Right lobe of liver (tissue), 6 donors: ENCODE results near the gene LHX2. TPM values are rescaled to one million over a fixed set of nuclear protein-coding genes. Genes with fewer than 3 reads are reported as not detected.

ENCODE experiments used
- ATAC-seq, 4 donors: fragments of 200-7000 bp; cut with Tn5 transposase; one replicate each; pipeline ENCODE4 v1.9.1; 2020; ENCODE audit warnings: mild to moderate bottlenecking in 4 of 4, moderate library complexity in 4 of 4
- DNase-seq, 3 donors: peaks; one replicate each; pipeline ENCODE4 v3.0.0-alpha.2; 2020
- H3K27ac ChIP-seq, 3 donors: fragments of 200-600 bp; one replicate each; pipeline ENCODE4 v1.8.0; 2022
- H3K27me3 ChIP-seq, 2 donors: fragments of 200-600 bp; one replicate each; pipeline ENCODE4 v1.8.0; 2022
- H3K36me3 ChIP-seq, 4 donors: fragments of 200-600 bp; sonication (generic) in 1 of 4; one replicate each; pipeline versions ENCODE4 v1.5.1 to v1.8.0; 2017 to 2022; ENCODE audit warnings: control low read depth in 1 of 4
- H3K4me1 ChIP-seq, 4 donors: fragments of 200-600 bp; sonication (generic) in 1 of 4; one replicate each; pipeline versions ENCODE4 v1.5.1 to v1.8.0; 2017 to 2022; ENCODE audit warnings: control low read depth in 1 of 4
- H3K4me3 ChIP-seq, 3 donors: fragments of 200-600 bp; one replicate each; pipeline ENCODE4 v1.8.0; 2022
- H3K9me3 ChIP-seq, 4 donors: fragments of 200-600 bp; sonication (generic) in 1 of 4; one replicate each; pipeline versions ENCODE4 v1.5.1 to v1.8.0; 2017 to 2022; ENCODE audit warnings: control low read depth in 1 of 4
- POLR2A ChIP-seq: fragments of 450-650 bp; IDR thresholded peaks from one replicate; pipeline ENCODE4 v1.6.1; 2017; ENCODE audit warnings: antibody characterized with exemption, mild to moderate bottlenecking
- WGBS: methylation state at CpG from one replicate; pipeline ENCODE4 v1.1.6; 2018; ENCODE audit warnings: low coverage, low lambda C conversion rate; ENCODE audit not compliant: insufficient coverage; ENCODE audit errors: missing lambda C conversion rate; 5-methylcytosine and 5-hydroxymethylcytosine counted together
- intact Hi-C, 2 donors: fragments of 100-400 bp; cut with DNase I; formaldehyde crosslinking; loops; one replicate each; pipeline versions ENCODE4 v1.11.2 to v1.14.1; 2022
- total RNA-seq, 6 experiments: library from RNA; depleted of rRNA in 2 of 6; stranded (reverse); fragments of >200 nt in 2 of 6; fragmentation: NEBNext Ultra II Directional in 3 of 6; extraction: Animal tissue kit (Norgen Biotek cat#: 25700) in 3 of 6; gene quantifications; one replicate each; pipeline versions ENCODE4 v1.1.0 to v1.2.4, GENCODE V29; 2016 to 2023
- TF ChIP-seq, protein P1 (sequence below), 4 donors: fragments of 200-600 bp in 3 of 4; fragments of 450-650 bp in 1 of 4; IDR thresholded peaks; one replicate each; pipeline versions ENCODE4 v1.5.1 to v1.8.0; 2016 to 2022; ENCODE audit warnings: antibody characterized with exemption in 4 of 4, mild to moderate bottlenecking in 2 of 4
- donor health status: DM: no; HTN: yes; CAD: no.
- donor health status: DM: no; HTN: no; CAD: no.
- donor health status: DM: no; HTN: no; CAD: no.
- donor health status: DM: no; HTN: yes; CAD: no.
- donor health status: DM: no; HTN: yes; CAD: no.

LHX2 gene
- total RNA-seq, 6 experiments from 2014 or later, result 0.64 to 5.0 (median 3.0) TPM

GRCh38 chr9:124046189-124046588, 34.6 kb downstream of the LHX2 start:
- Histone ChIP-seq H3K4me3 (no peak overlapping the region), H3K27me3 (no peaks in the 10 kb centered on the region)

DNA sequence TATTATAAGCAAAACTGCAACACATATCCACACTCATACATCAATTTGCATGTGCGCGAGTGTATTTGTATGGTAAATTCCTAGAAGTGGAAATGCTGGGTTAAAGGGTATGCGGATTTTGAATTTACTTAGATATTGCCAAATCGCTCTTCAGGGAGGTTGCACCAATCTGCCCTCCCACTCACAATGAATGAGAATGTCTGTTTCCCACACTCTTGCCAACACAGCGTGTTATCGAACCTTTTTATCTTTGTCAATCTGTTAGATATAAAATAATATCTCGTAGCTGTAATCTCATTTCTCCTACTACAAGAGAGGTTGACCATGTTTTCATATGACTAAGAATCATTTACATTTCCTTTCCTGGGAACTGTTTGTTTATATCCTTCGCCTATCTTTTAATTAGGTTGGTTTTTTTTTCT, 35.7 kb downstream of the LHX2 start:
- Histone ChIP-seq H3K27me3 (no peaks in the 10 kb centered on the region), H3K27ac (no peak overlapping the region), H3K4me1 (peaks cover 0 to 11% (median 2%) of the 10 kb centered on the region in 4 donors), H3K9me3 (no peaks in the 10 kb centered on the region), H3K4me3 (no peak overlapping the region), H3K36me3 (no peaks in the 10 kb centered on the region)
- peak in 2 of 4 donors; percentile 34 to 60 for ATAC-seq
- 27% methylated on average over 8 of the region's 8 CpGs for WGBS
- intact Hi-C loops, result loop anchor here (10.0 kb wide), 3 partner anchors 322 to 502 kb away; no protein-coding TSS in a partner anchor
- no peak for DNase-seq
- TF ChIP-seq, protein P1, sequence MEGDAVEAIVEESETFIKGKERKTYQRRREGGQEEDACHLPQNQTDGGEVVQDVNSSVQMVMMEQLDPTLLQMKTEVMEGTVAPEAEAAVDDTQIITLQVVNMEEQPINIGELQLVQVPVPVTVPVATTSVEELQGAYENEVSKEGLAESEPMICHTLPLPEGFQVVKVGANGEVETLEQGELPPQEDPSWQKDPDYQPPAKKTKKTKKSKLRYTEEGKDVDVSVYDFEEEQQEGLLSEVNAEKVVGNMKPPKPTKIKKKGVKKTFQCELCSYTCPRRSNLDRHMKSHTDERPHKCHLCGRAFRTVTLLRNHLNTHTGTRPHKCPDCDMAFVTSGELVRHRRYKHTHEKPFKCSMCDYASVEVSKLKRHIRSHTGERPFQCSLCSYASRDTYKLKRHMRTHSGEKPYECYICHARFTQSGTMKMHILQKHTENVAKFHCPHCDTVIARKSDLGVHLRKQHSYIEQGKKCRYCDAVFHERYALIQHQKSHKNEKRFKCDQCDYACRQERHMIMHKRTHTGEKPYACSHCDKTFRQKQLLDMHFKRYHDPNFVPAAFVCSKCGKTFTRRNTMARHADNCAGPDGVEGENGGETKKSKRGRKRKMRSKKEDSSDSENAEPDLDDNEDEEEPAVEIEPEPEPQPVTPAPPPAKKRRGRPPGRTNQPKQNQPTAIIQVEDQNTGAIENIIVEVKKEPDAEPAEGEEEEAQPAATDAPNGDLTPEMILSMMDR (IDR thresholded peaks at IDR 0.05), result no peak

More at GRCh38 chr9:124046189-124046588, 34.6 kb downstream of the LHX2 start:
- 50% methylated on average over 10 of the region's 10 CpGs for WGBS
- no peak for DNase-seq
- Histone ChIP-seq H3K27ac (no peak overlapping the region), H3K9me3 (no peaks in the 10 kb centered on the region), H3K4me1 (peaks cover 0 to 12% (median 2%) of the 10 kb centered on the region in 4 donors), H3K36me3 (no peaks in the 10 kb centered on the region)
- no peak for ATAC-seq
- intact Hi-C loops, result loop anchor here (10.0 kb wide), 3 partner anchors 321 to 501 kb away; no protein-coding TSS in a partner anchor
- no peak for TF ChIP-seq POLR2A
- TF ChIP-seq, protein P1 (IDR thresholded peaks at IDR 0.05), result no peak

DNA sequence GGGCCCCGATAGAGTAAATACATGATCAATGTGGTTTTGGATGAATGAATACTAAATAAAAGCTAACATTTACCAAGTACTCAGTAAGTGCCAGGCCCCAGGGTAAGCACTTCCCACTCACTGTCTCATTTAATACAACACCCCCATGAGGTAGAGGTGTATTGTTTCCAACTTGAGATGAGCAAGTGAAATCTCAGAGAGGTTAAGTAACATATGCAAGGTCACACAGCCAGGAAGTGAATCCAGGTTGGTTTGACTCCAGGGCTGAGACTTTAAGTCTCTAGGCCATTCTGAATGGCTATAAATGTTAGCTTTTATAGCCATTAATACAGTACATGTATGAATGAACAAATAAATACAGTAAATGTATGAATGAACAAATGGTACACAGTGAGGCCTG, 39.4 kb downstream of the LHX2 start:
- H3K36me3 ChIP-seq, result no peaks in the 10 kb centered on the region
- peaks cover 0 to 1% (median 0%) of the 10 kb centered on the region in 4 donors for H3K4me1 ChIP-seq
- DNase-seq (no peak), ATAC-seq (no peak)
- 58% methylated on average over 1 of the region's 1 CpG for WGBS
- no peaks in the 10 kb centered on the region for H3K27me3 ChIP-seq
- intact Hi-C loops, result no loop called here
- no peak overlapping the region for H3K27ac ChIP-seq
- TF ChIP-seq, protein P1 (IDR thresholded peaks at IDR 0.05), result no peak
- H3K4me3 ChIP-seq, result no peak overlapping the region
- no peaks in the 10 kb centered on the region for H3K9me3 ChIP-seq

DNA sequence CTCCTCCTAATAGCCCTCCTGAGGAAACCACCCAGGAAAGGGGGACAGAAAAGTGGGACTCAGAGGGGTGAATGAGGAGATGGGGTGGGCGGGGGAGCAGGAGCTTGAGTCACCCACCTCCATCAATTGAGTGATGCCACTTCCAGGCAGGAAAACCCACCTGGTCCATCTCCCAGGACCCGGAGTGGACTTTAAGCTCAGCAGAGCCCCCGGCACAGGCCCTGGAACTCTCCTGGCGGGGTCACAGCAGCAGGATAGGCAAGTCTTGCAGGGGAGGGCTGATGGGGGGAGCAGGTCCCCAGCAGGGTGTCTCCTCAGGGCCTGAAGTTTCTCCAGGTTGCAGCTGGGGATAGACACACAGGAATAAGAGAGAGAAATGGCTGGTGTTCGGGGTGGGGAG, 40.8 kb downstream of the LHX2 start:
- DNase-seq, result no peak
- TF ChIP-seq, protein P1 (IDR thresholded peaks at IDR 0.05), result no peak
- no peak for TF ChIP-seq POLR2A
- no peak overlapping the region for H3K27ac ChIP-seq
- WGBS, result 57% methylated on average over 1 of the region's 5 CpGs
- no peaks in the 10 kb centered on the region for H3K4me1 ChIP-seq
- intact Hi-C loops, result no loop called here
- no peaks in the 10 kb centered on the region for H3K36me3 ChIP-seq
- ATAC-seq, result no peak
- no peaks in the 10 kb centered on the region for H3K27me3 ChIP-seq
- no peaks in the 10 kb centered on the region for H3K9me3 ChIP-seq
- no peak overlapping the region for H3K4me3 ChIP-seq
